Measurements from ENCODE around the gene CTRL.

The CTRL gene

DNA sequence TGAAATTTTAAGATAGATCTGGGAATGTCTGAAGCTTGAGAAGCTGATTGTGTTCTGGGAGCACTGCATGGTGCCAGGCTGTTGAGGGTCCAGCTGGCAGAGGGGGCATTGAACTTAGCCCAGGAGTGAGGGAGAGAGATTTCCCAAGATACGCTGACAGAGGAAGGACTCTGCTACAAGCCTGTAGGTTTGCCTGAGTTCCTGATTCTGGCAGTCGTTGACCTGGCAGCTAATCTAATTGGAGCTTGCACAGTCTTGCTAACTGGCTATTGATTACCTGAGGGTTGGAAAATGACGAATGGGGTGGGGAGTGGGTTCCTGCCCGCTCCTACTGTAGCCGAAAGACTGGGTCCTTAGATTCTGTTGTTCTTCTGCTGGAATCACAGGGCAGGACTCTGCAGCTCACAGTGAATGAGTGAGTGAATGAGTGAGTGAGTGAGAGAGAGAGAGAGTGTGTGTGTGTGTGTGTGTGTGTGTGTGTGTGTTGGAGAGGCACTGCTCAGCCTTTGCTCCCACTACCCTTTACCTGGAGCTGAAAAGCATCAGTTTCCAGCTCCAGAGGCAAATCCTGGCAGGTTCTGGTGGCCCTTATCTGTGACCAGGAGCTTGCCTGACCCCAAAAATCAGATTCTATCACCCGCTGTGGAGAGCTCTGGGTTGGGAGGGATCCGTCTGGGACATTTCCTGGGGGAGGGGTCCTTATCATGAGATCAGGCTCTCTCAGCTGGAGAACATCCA lies 16.7 kb downstream of the CTRL start:
- no peak for DNase-seq (ENCODE audit: low read depth)
- H3K4me3 ChIP-seq (ENCODE audit: low read depth, low read length): no peak overlapping the region
- TF ChIP-seq MAX (IDR thresholded peaks at IDR 0.05; ENCODE audit: low read depth, low read length) (no peak), CTCF (IDR thresholded peaks at IDR 0.05; ENCODE audit: low read depth, low read length) (no peak), POLR2A (IDR thresholded peaks at IDR 0.05; ENCODE audit: extremely low read depth, insufficient read length) (no peak), MYC (IDR thresholded peaks at IDR 0.05; ENCODE audit: low read depth, low read length) (no peak)

GRCh38 chr16:67910158-67910557 lies 21.5 kb downstream of the CTRL start:
- no peak for DNase-seq (ENCODE audit: low read depth)
- TF ChIP-seq MYC (IDR thresholded peaks at IDR 0.05; ENCODE audit: low read depth, low read length) (no peak), CTCF (IDR thresholded peaks at IDR 0.05; ENCODE audit: low read depth, low read length) (no peak), MAX (IDR thresholded peaks at IDR 0.05; ENCODE audit: low read depth, low read length) (no peak), POLR2A (IDR thresholded peaks at IDR 0.05; ENCODE audit: extremely low read depth, insufficient read length) (no peak)

DNA sequence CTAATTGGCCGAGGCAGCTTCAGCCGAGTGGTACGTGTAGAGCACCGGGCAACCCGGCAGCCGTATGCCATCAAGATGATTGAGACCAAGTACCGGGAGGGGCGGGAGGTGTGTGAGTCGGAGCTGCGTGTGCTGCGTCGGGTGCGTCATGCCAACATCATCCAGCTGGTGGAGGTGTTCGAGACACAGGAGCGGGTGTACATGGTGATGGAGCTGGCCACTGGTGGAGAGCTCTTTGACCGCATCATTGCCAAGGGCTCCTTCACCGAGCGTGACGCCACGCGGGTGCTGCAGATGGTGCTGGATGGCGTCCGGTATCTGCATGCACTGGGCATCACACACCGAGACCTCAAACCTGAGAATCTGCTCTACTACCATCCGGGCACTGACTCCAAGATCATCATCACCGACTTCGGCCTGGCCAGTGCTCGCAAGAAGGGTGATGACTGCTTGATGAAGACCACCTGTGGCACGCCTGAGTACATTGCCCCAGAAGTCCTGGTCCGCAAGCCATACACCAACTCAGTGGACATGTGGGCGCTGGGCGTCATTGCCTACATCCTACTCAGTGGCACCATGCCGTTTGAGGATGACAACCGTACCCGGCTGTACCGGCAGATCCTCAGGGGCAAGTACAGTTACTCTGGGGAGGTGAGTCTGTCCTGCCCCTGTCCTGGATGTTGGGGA lies 22.5 kb downstream of the CTRL start:
- DNase-seq (ENCODE audit: low read depth): no peak
- no peak overlapping the region for H3K4me3 ChIP-seq (ENCODE audit: low read depth, low read length)
- TF ChIP-seq POLR2A (IDR thresholded peaks at IDR 0.05; ENCODE audit: extremely low read depth, insufficient read length): no peak
- TF ChIP-seq CTCF (IDR thresholded peaks at IDR 0.05; ENCODE audit: low read depth, low read length): no peak
- no peak for TF ChIP-seq MYC (IDR thresholded peaks at IDR 0.05; ENCODE audit: low read depth, low read length)
- TF ChIP-seq MAX (IDR thresholded peaks at IDR 0.05; ENCODE audit: low read depth, low read length): no peak

More at GRCh38 chr16:67910158-67910557, 21.5 kb downstream of the CTRL start:
- no peak overlapping the region for H3K4me3 ChIP-seq (ENCODE audit: low read depth, low read length)

GRCh38 chr16:67907397-67908180 lies 24.1 kb downstream of the CTRL start:
- TF ChIP-seq MAX (IDR thresholded peaks at IDR 0.05; ENCODE audit: low read depth, low read length) (no peak), CTCF (IDR thresholded peaks at IDR 0.05; ENCODE audit: low read depth, low read length) (no peak), POLR2A (IDR thresholded peaks at IDR 0.05; ENCODE audit: extremely low read depth, insufficient read length) (no peak), MYC (IDR thresholded peaks at IDR 0.05; ENCODE audit: low read depth, low read length) (no peak)
- no peak overlapping the region for H3K4me3 ChIP-seq (ENCODE audit: low read depth, low read length)
- no peak for DNase-seq (ENCODE audit: low read depth)

- no peak for DNase-seq (ENCODE audit: low read depth)
- no peak overlapping the region for H3K4me3 ChIP-seq (ENCODE audit: low read depth, low read length)
- TF ChIP-seq CTCF (IDR thresholded peaks at IDR 0.05; ENCODE audit: low read depth, low read length) (no peak), MAX (IDR thresholded peaks at IDR 0.05; ENCODE audit: low read depth, low read length) (no peak), MYC (IDR thresholded peaks at IDR 0.05; ENCODE audit: low read depth, low read length) (no peak), POLR2A (IDR thresholded peaks at IDR 0.05; ENCODE audit: extremely low read depth, insufficient read length) (no peak)
These were observed 28.8 kb downstream of the CTRL start for GRCh38 chr16:67902831-67903230.

Measured in NB4 (cell line).